Activated T-helper 1 cell treated with anti-CD3 and anti-CD28 coated beads, Interleukin-12 subunit alpha, Interleukin-12 subunit beta, Interleukin-2, Interleukin-4 antibody, amounts not matched to agents 30 ng/mL and 10 ng/mL and 1 ng/mL, durations not matched to agents 14 hours and 24 hours and 36 hours (primary cell): ENCODE results near the gene MNDA. TPM values are rescaled to one million over a fixed set of nuclear protein-coding genes. Genes with fewer than 3 reads are reported as not detected.

Experiments used
- DNase-seq: peaks from one replicate; pipeline ENCODE4 v3.0.0; 2021; ENCODE audit warnings: low spot score
- H3K27ac Mint-ChIP-seq: one replicate; pipeline ENCODE4 v1.8.0; 2021; ENCODE audit warnings: mild to moderate bottlenecking, mixed read lengths
- H3K27me3 Mint-ChIP-seq: one replicate; pipeline ENCODE4 v1.8.0; 2022; ENCODE audit warnings: mild to moderate bottlenecking, moderate library complexity, mixed read lengths; ENCODE audit not compliant: insufficient read depth
- H3K36me3 Mint-ChIP-seq: one replicate; pipeline ENCODE4 v1.8.0; 2021; ENCODE audit warnings: low read depth, mixed read lengths
- H3K4me1 Mint-ChIP-seq: one replicate; pipeline ENCODE4 v1.8.0; 2021; ENCODE audit warnings: low read depth, mixed read lengths
- H3K4me3 Mint-ChIP-seq: one replicate; pipeline ENCODE4 v1.8.0; 2021; ENCODE audit warnings: mild to moderate bottlenecking, moderate library complexity, mixed read lengths
- H3K9me3 Mint-ChIP-seq: one replicate; pipeline ENCODE4 v1.8.0; 2021; ENCODE audit warnings: mixed read lengths
- intact Hi-C: fragments of 100-400 bp; cut with micrococcal nuclease; formaldehyde crosslinking; loops from one replicate; pipeline ENCODE4 v1.15.1; 2024
- total RNA-seq: library from RNA; stranded (reverse); gene quantifications from 2 replicates; pipeline ENCODE4 v1.2.3, GENCODE V29; 2022

MNDA gene
- total RNA-seq, 1 donor from 2014 or later, result not detected

DNA sequence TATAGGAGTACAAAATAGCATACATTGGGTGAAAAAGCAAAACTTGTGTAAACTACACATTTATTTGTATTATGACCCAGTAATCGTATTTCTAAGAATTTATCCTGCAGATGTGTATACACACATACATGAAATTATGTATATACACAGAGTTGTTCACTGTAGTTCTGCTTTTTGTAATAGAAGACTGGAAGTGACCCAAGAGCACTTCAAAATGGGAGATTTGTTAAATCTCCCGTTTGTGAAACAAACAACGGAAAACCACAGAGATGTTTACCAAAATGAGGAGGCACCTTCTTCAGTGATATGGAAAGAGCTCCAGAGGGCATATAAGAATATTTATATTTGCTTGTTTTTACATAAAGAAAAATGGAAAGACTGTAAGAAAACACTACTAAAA is 18.0 kb upstream of the MNDA start:
- Mint-ChIP-seq H3K4me3 (no peak overlapping the region), H3K36me3 (peaks cover 3% of the 10 kb centered on the region), H3K27me3 (peaks cover 2% of the 10 kb centered on the region), H3K4me1 (peaks cover 7% of the 10 kb centered on the region), H3K9me3 (no peaks in the 10 kb centered on the region), H3K27ac (no peak overlapping the region)
- intact Hi-C loops, result no loop called here
- no peak for DNase-seq

DNA sequence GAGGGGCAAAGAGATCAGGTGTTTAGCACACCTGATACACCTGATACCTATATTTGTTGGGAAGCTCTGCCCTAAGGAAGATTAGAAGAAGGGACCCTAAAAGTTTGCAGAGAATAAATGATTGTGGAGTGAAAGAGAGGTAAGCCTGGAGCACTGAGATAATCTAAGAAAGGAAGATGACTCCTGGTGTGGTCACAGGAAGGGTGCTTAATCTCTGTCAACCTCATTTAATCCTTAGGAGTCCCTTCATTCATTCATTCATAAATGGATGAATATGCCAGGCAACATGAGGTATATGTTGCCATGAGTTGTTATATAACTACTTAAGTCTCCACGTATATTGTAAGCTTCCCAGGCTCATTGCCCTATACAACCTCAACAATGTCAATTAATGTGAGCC is 16.2 kb upstream of the MNDA start:
- Mint-ChIP-seq H3K27me3 (peaks cover 2% of the 10 kb centered on the region), H3K9me3 (peaks cover 7% of the 10 kb centered on the region), H3K4me3 (no peak overlapping the region), H3K36me3 (peaks cover 5% of the 10 kb centered on the region), H3K27ac (no peak overlapping the region), H3K4me1 (peaks cover 26% of the 10 kb centered on the region)
- no peak for DNase-seq
- intact Hi-C loops, result loop anchor here (5.0 kb wide), 1 partner anchor 117 kb away; the partner anchor contains the start of gene PYHIN1

DNA sequence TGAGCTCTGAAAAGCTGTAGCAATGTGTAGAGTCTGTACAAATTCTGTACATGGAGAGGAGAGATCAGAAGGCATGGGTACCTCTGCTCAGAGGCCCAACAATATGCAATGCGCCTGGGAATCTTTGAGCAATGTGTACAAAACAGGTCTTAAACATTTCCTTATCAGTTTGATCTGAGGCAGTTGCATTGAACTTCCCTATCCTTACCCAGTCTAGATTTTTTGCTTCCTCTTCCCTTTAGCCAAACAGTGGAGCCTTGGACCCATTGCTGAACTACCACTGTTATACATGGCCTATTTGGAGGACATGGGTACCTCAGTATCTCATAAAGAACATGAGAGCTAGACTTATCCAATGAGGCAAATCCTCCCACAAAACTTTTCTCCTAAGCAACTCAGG is 12.6 kb upstream of the MNDA start:
- peak overlapping the region; percentile 37 for H3K4me3 Mint-ChIP-seq

DNA sequence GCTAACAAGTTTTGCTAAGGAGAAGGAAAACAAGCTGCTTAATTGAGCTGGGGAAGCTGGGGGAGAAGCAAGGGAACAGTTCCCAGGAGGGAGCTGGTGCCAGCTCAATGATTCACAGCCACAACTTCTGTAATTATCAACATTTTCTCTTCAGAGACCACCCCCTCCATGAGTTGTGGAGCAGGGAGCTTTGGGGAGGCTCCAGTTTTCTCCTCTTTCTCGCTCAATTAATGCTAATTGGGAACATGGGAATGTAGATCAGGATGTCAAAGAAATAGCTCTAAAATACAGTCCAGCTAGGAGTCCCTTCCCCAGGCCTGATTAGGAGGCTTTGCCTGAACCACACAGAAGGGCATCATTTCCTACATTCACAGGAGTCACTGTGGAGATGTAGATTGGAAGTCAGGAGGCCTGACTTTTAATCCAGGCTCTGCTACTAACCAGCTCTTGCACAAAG is 12.1 kb upstream of the MNDA start:
- Mint-ChIP-seq H3K4me1 (peaks cover 31% of the 10 kb centered on the region), H3K27me3 (peaks cover 6% of the 10 kb centered on the region), H3K27ac (peak overlapping the region; percentile 79), H3K36me3 (peaks cover 8% of the 10 kb centered on the region), H3K9me3 (peaks cover 7% of the 10 kb centered on the region), H3K4me3 (peak overlapping the region; percentile 37)
- intact Hi-C loops, result loop anchor here (1.0 to 5.0 kb wide), 8 partner anchors 11 to 258 kb away; partner anchors contain the start of genes IFI16 and PYHIN1
- no peak for DNase-seq

More for the DNA sequence above, 12.6 kb upstream of the MNDA start:
- Mint-ChIP-seq H3K36me3 (peaks cover 8% of the 10 kb centered on the region), H3K27ac (peak overlapping the region; percentile 61), H3K9me3 (peaks cover 7% of the 10 kb centered on the region), H3K4me1 (peaks cover 31% of the 10 kb centered on the region), H3K27me3 (peaks cover 4% of the 10 kb centered on the region)
- no peak for DNase-seq
- intact Hi-C loops, result loop anchor here (2.0 to 5.0 kb wide), 2 partner anchors 102 to 114 kb away; partner anchors contain the start of gene PYHIN1

DNA sequence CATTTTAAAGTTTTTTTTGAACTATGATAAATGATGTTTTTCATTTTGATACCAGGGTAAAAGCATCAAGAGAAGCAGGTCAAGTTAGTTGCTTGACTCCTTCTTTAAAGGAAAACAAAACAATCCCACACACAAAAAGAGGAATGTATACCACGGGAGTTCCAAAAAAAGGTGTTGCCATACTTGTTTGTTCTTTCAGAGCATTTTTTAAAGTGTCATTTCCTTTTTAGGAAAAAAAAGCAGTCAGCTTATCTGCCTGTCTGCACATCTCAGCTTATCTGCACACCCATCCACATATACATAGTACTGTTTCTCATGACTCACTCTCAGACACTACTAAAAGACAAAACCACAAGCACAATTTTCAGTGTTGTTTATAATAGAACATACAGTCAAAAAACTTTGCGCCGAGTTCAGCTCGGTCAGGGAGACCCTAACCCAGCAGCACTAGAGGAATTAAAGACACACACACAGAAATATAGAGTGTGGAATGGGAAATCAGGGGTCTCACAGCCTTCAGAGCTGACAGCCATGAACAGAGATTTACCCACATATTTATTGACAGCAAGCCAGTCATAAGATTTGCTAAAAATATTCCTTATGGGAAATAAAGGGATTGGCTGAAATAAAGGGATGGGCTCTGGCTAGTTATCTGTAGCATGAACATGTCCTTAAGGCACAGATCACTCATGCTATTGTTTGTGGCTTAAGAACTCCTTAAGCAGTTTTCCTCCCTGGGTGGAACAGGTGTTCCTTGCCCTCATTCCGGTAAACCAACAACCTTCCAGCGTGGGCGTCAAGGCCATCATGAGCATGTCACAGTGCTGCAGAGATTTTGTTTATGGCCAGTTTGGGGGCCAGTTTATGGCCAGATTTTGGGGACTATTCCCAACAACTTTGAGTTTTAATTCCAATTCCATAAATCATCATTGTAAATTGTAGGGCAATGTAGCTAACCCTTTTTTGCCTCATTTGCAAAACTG is 11.4 kb upstream of the MNDA start:
- DNase-seq, result no peak
- H3K4me1 Mint-ChIP-seq, result peaks cover 31% of the 10 kb centered on the region
- H3K27ac Mint-ChIP-seq, result peak overlapping the region; percentile 79
- peaks cover 7% of the 10 kb centered on the region for H3K9me3 Mint-ChIP-seq
- H3K4me3 Mint-ChIP-seq, result peak overlapping the region; percentile 47
- peaks cover 6% of the 10 kb centered on the region for H3K27me3 Mint-ChIP-seq
- intact Hi-C loops, result loop anchor here (1.0 to 5.0 kb wide), 8 partner anchors 11 to 258 kb away; partner anchors contain the start of genes IFI16 and PYHIN1
- H3K36me3 Mint-ChIP-seq, result peaks cover 8% of the 10 kb centered on the region

DNA sequence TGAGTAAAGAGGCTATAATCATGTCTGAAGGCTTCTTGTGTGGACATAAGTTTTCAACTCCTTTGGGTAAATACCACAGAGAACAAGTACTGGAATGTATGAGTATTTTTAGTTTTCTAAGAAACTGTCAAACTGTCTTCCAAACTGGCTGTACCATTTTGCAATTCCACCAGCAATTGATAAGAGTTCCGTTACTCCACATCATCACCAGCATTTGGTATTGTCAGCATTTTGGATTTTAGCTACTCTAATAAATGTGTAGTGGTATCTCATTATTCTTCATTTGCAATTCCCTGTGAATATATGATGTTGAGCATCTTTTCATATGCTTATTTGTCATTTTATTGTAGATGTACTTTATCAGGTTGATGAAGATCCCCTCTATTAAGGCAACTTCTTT is 9.4 kb upstream of the MNDA start:
- no peak for DNase-seq
- Mint-ChIP-seq H3K36me3 (peaks cover 7% of the 10 kb centered on the region), H3K27ac (no peak overlapping the region), H3K27me3 (peaks cover 6% of the 10 kb centered on the region), H3K4me3 (no peak overlapping the region), H3K4me1 (peaks cover 31% of the 10 kb centered on the region), H3K9me3 (peaks cover 11% of the 10 kb centered on the region)
- intact Hi-C loops, result no loop called here

DNA sequence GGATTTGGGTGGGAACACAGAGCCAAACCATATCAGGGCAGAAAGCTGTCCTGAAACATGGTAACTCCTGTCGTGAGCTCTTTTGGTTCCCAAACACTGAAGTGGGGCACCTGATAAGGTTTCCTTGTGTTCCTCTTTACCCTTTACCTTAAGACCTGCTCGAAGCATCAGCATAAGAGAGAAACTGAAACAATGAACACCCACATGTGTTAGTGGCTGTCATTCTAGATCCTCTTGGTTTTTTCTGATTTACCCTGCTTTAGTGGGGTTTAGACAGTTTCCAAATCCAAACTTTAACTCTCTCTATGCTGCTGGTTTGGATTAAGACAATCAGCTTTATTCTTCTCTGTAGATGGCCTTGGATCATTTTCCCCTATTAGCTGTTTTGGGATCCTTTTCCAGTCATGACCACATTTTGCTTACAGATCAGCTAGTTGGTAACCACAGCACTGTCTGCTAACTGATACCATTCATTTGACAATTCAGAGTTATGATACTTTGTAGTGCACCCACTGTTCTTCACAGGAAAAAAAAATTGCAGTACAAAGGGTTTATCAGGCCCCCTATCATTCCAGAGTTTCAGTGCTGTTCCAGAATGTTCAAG is 975 bp upstream of the MNDA start:
- Mint-ChIP-seq H3K27ac (peak overlapping the region; percentile 50), H3K4me1 (peaks cover 14% of the 10 kb centered on the region), H3K9me3 (peaks cover 32% of the 10 kb centered on the region), H3K27me3 (no peaks in the 10 kb centered on the region), H3K36me3 (peaks cover 6% of the 10 kb centered on the region), H3K4me3 (no peak overlapping the region)
- intact Hi-C loops, result loop anchor here (1.0 kb wide), 2 partner anchors 11 to 179 kb away; partner anchors contain the start of gene IFI16
- no peak for DNase-seq

DNA sequence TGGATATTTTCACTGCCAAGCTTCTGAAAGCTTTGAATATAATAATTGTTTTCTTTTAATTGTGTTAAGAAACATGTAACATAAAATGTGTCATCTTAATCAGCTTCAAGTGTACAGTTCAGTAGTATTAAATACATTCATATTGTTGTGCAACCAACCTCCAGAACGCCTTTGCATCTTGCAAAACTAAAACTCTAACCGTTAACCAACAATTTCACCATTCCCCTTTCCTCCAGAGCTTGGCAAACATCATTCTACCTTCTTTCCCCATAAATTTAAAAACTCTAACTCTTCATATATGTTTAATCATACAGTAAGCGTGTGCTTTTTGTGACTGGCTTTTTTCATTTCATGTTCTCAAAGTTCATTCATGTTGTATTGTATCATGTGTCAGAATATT is 2.1 kb downstream of the MNDA start:
- no peak overlapping the region for H3K27ac Mint-ChIP-seq
- peaks cover 21% of the 10 kb centered on the region for H3K9me3 Mint-ChIP-seq
- H3K4me1 Mint-ChIP-seq, result peaks cover 14% of the 10 kb centered on the region
- intact Hi-C loops, result no loop called here
- no peak overlapping the region for H3K4me3 Mint-ChIP-seq
- no peak for DNase-seq
- H3K27me3 Mint-ChIP-seq, result peaks cover 6% of the 10 kb centered on the region
- H3K36me3 Mint-ChIP-seq, result peaks cover 6% of the 10 kb centered on the region

DNA sequence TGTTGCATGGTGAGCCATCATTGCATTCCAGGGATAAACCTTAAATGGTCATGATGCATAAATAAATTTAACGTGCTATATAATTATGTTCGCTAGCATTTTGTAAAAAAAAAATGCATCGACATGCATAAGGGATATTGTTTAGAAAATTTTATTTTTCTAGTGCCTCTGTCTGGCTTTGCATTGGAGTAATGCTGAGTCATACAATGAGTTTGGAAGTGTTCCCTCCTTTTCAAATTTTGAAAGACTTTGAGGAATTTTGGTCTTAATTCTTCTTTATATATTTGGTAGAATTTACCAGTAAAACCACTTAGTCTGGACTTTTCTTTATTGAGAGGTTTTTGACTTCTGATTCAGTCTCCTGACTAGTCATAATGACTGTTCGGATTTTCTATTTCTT is 4.9 kb downstream of the MNDA start:
- intact Hi-C loops, result no loop called here
- no peaks in the 10 kb centered on the region for H3K9me3 Mint-ChIP-seq
- H3K4me3 Mint-ChIP-seq, result no peak overlapping the region
- no peaks in the 10 kb centered on the region for H3K36me3 Mint-ChIP-seq
- peaks cover 19% of the 10 kb centered on the region for H3K27me3 Mint-ChIP-seq
- no peak overlapping the region for H3K27ac Mint-ChIP-seq
- no peak for DNase-seq
- peaks cover under 1% of the 10 kb centered on the region for H3K4me1 Mint-ChIP-seq

DNA sequence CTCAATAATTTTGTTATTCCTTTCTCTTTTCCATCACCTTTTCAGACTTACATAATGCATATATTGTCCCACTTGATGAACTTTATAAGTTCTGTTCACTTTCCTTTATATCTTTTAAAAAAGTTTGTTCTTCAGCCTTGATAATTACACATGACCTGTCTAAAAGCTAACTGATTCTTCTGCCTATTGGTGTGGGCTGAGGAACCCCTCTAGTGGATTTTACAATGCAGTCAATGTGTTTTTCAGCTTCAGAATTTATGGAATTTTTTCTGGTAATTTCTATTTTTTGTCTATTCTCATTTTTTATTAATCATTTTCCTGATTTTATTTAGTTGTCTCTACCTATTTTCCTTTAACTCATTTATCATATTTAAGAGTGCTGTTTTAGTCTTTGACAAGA is 7.5 kb downstream of the MNDA start:
- no peaks in the 10 kb centered on the region for H3K4me1 Mint-ChIP-seq
- DNase-seq, result no peak

DNA sequence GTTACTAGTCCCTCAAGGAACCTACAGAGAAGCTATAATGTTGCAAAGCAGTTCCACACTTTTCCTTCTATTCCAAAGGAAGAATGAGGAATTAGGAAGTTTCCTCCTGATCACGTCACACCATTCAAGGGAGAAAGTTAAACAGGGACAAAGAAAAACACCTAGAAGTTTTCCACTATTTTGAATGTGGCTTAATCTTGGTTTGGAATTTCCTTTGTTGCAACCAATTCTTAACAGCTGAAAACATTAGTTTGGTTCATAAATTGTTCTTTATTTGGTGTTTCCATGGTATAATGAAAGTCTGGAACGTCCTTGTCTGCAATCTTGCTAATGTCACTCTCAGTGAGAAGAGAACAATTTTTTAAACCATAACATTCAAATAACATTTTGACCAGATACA is 8.4 kb downstream of the MNDA start:
- H3K4me1 Mint-ChIP-seq, result no peaks in the 10 kb centered on the region
- H3K4me3 Mint-ChIP-seq, result no peak overlapping the region
- no peak for DNase-seq
- H3K36me3 Mint-ChIP-seq, result no peaks in the 10 kb centered on the region
- H3K27me3 Mint-ChIP-seq, result peaks cover 26% of the 10 kb centered on the region
- H3K27ac Mint-ChIP-seq, result no peak overlapping the region
- intact Hi-C loops, result no loop called here
- H3K9me3 Mint-ChIP-seq, result no peaks in the 10 kb centered on the region

More for the DNA sequence above, 7.5 kb downstream of the MNDA start:
- intact Hi-C loops, result no loop called here
- Mint-ChIP-seq H3K27ac (no peak overlapping the region), H3K9me3 (no peaks in the 10 kb centered on the region), H3K36me3 (no peaks in the 10 kb centered on the region), H3K4me3 (no peak overlapping the region), H3K27me3 (peaks cover 26% of the 10 kb centered on the region)

DNA sequence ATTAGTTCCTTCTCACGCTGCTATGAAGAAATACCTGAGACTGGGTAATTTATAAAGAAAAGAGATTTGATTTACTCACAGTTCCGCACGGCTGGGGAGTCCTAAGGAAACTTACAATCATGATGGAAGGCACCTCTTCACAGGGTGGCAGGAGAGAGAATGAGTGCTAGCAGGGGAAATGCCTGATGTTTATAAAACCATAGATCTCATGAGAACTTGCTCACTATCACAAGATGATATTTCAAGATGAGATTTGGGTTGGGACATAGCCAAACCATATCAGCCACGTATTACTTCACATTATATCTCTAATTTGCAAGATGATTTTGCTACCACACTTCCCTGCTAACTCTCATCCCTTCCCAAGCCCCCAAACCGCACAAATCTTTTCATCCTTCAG is 9.1 kb downstream of the MNDA start:
- Mint-ChIP-seq H3K4me1 (no peaks in the 10 kb centered on the region), H3K27me3 (peaks cover 29% of the 10 kb centered on the region)

DNA sequence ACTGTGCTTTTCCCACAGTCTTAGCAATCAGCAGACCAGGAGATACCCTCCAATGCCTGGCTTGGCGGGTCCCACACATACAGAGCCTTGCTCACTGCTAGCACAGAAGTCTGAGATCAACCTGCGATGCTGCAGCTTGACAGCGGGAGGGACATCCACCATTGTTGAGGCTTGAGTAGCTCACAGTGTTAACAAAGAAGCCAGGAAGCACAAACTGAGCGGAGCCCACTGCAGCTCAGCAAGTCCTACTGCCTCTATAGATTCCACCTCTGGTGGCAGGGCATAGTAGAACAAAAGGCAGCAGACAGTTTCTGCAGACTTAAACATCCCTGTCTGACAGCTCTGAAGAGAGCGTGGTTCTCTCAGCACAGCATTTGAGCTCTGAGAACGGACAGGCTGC is 33.4 kb downstream of the MNDA start:
- Mint-ChIP-seq H3K27ac (no peak overlapping the region), H3K9me3 (peaks cover 12% of the 10 kb centered on the region), H3K36me3 (no peaks in the 10 kb centered on the region), H3K27me3 (peaks cover 7% of the 10 kb centered on the region), H3K4me3 (no peak overlapping the region), H3K4me1 (no peaks in the 10 kb centered on the region)
- DNase-seq, result no peak
- intact Hi-C loops, result no loop called here

More for the DNA sequence above, 9.1 kb downstream of the MNDA start:
- intact Hi-C loops, result no loop called here
- Mint-ChIP-seq H3K27ac (no peak overlapping the region), H3K36me3 (no peaks in the 10 kb centered on the region), H3K4me3 (no peak overlapping the region), H3K9me3 (no peaks in the 10 kb centered on the region)
- no peak for DNase-seq
